NCI-H1694 (cell line): ENCODE results near the gene LRRC70.

ENCODE experiments used
- DNase-seq: peaks from one replicate; lab custom pipeline; 2025; lab: John Stamatoyannopoulos, UW

LRRC70 gene

DNA sequence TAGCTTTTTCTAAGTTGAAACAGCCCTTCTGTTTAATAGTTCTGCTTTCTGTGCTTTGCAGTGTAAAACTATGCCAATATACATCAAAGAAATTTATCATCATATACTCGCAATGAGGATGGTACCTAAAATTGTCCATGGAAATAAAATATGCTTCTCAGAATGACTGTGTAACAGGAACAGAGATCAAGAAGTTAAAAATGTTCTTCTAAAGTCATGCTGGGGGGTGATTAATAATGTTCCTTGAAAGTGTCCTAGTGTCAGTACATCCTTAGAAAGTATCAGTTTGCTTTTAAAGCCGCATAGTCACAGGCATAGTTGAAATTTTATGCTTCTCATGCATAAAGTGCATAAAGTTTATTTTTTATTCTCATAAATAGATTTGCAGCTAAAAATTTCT lies 4.0 kb upstream of the LRRC70 start:
- no peak for DNase-seq

DNA sequence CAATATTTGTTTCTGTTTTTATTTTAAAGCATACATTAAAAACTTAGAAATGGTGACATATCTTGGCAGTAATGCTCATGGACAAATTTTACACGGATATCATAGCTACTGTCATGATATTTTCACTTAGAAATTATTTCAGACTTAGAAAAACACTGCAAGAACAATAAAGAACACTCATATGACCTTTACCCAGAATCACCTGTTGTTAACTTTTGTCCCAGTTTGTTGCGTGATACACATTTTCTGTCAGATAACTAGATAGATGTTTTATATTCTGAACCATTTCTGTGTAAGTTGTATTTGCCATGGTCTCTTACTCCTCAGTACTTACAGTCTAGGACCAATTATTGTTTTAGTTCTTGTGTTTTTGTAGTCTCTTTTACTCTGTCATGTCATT lies 3.6 kb upstream of the LRRC70 start:
- no peak for DNase-seq

DNA sequence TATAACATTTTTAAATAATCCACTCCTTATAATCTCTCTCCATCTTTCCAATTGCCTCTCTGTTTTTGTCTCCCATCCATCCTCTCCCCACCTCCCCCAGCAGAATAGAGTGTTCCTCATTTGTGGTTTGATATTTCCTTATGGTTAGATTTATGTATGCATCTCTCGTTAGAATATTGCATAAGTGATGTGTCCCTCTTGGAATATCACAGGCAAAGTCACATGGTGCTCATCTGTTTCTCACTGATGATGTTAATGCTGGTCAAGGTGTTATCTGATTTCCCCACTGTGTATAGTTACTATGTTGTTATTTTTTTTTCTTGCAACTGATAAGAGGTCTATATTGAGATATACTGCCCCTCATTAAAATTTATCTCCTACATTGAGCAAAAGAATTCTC lies 3.1 kb upstream of the LRRC70 start:
- DNase-seq: no peak

DNA sequence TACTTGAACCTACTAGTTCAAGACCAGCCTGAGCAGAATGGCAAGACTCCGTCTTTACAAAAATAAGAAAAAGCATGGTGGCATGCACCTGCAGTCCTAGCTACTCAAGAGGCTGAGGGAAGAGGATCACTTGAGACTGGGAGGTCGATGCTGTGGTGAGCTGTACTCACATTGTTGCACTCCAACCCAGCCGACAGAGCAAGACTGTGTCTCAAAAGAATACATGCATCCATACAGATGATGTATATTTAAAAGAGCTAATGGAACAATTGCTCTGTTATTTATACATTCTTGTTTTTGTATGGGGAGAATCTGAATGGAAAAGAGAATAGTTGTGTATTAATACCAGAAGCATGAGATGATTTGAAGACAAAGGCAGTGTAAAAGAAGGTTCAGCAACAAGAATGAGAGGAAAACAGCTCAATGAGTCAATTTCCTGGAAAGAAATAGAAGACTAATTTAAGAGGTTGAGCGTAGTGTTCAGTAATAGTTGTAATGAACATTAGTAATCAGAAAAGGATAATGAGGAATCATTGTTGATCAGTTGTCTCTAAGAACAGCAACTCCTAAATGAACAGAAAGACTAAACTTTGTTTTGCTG lies 1.9 kb upstream of the LRRC70 start:
- DNase-seq: no peak

DNA sequence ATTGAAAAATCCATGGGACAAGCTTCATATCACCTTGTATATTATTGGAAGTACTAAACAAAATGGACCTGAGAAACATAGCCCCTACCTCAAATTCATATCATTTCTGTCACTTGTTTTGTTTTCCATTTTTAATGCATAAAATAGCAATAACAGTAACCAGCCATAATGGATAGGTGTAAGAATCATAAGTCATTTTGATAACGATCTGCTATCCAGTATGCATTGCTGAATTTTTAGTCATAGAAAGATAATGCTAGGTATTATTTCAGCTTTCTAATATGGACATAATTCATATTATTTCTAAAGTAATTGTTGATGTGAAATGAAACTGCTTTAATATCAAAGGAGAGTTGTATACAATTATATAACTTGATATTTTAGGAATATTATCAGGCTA lies 1.1 kb upstream of the LRRC70 start:
- no peak for DNase-seq

DNA sequence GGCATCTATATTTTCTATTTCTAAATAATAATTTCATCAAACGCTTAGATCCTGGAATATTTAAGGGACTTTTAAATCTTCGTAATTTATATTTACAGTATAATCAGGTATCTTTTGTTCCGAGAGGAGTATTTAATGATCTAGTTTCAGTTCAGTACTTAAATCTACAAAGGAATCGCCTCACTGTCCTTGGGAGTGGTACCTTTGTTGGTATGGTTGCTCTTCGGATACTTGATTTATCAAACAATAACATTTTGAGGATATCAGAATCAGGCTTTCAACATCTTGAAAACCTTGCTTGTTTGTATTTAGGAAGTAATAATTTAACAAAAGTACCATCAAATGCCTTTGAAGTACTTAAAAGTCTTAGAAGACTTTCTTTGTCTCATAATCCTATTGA lies 1.1 kb downstream of the LRRC70 start:
- DNase-seq: no peak

DNA sequence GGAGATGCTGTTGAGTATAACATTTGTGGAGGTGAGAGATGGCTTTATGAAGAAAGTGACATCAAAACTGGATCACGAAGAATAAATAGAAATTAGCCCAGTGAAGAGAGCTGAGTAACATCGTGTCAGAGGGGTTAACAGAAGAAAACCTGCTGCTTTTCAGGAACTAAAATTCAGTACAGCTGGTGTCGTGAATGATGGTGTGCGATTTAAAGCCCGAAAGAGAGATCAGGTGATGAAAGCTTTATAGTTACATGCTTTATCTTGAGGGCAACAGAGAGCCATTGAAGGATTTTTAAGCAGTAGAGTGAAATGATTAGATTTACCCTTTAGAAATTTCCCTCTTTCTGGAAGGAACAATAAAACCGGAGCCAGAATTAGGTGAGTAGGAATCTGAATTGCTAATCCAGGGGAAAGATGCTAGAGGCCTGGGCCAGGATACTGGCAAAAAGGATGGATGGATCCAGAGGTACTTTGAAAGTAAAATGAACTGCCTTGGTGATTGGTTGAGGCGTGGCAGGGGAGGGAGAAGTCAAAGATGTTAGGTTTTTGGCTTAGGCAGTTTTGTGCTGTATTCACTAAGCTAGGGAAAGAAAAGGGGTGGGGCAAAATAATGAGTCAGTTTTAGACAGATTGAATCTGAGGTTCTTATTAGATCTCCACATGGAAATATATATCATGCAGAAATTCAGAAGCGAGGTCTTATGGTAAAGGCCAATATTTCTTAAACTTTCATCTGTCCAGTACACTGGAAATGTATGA lies 3.4 kb downstream of the LRRC70 start:
- no peak for DNase-seq

DNA sequence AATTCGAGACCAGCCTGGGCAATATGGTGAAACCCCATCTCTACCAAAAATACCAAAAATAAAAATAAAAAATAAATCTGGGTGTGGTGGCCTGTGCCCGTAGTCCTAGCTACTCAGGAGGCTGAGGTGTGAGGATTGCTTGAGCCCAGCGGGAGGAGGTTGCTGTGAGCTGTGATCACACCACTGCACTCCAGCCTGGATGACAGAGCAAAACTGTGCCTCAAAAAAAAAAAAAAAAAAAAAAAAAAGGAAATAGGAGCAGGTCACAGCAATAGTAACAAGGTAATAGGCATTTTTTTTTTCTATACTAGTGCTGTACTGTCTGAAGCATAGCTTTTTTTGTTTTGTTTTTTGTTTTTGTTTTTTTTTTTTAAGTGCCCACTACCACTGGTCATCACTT lies 5.8 kb downstream of the LRRC70 start:
- DNase-seq: no peak

DNA sequence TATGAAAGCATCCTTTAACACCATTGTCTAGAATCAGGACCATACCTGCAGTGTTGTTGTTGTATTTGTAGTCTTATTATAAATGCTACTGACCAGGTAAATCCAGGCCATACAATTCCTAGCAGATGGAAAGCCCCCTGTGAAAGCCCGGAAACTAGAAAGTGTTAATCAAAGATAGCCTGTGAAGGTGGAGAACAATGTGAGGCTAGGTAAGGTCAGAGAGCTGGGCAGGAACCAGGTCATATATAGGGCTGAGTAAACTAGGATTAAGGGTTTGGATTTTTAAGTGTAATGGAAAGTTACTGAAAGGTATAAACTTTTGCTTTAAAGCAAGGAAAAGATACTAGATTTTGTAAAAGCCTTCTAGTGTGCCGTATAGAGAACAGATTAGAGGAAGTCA lies 6.7 kb downstream of the LRRC70 start:
- DNase-seq: no peak

DNA sequence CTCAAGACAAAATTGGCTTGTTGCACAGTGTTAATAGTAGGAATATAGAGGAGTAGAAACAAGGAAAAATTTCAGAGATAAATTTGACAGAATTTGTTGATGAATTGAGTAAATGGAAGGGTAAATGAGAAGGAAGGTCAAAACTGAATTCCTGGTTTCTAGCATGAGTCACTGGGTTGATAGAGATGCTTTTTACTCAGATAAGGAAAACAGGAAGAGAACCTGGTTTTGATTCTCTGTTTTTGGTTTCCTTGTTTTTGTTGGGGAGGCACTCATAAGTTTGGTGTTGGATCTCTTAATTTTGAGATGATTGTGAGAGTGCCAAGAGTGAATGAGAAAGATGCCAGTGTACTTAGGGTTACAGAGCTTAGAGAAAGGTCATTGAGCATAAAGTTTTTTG lies 7.1 kb downstream of the LRRC70 start:
- DNase-seq: no peak

DNA sequence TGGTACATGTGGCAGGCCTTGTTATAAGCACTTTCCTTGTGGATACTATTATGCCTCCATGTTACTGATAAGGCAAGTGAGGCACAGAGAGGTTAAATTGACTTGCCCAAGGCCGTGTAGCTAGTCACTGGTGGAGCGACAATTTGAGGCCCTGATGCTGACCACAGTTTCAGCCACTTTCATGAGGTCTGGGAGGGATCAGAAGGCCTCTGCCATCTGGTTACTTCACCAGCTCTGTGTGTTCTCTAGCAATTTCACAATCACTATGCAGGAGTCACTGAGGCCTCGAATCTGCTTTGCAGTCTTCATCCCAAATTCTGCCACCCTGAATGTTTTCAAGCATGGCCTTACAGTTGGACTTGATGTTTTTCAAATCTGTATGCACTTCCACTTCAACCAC lies 9.1 kb downstream of the LRRC70 start:
- DNase-seq: no peak

DNA sequence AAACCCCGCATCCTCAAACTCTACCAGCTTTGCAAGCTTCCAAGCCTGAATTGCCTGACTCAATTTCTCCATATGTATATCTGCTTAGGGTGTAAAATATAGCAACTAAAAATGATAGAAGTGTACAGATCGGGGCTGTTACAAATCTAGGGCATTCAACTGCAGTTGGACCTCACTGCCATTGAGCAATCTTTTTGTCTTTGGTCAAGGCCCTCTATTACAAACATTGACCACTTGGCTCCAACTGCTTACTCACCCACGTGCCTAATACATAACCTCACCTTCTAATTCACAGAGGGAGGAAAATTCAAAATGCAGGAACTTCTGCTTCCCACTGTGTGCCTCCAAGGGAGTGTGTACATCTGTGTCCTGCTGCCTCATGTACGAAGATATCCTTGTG lies 10.0 kb downstream of the LRRC70 start:
- no peak for DNase-seq

DNA sequence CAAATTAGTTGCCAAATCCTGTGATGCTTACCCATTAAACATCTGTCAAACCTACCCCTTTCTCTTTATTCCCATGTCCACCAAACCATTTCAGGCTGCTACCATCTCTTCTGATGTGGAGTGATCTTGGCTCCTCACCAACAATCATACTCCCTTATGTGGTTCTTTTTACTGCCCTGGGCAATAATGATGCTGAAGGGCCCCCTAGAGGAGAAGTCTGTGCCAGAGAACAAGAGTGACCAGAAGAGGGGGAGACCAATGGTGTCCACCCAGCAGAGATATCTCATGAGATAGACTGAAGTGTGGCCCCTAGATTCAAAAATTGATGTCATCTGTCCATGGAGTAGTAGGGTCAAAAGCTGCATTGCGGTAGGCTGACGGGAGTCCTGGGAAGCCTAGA lies 10.9 kb downstream of the LRRC70 start:
- DNase-seq: no peak

DNA sequence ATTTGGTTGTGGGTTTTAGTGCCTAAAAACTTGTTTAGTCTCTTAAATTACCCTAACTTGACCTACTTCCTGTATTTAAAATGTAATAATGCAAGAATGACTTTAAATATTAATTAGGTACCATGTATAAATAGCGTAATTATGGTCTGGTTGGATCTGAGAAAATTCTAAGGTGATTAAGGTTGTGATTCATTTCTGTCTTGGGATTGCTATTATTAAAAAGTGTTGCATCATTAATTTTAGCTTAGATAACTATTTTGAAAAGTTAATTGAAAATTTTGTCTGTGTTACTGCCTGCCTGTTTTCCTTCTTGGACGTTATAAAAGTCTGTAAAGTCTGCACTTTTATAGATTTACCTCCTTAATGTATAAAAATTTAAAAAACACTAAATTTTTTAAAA lies 11.8 kb downstream of the LRRC70 start:
- no peak for DNase-seq

DNA sequence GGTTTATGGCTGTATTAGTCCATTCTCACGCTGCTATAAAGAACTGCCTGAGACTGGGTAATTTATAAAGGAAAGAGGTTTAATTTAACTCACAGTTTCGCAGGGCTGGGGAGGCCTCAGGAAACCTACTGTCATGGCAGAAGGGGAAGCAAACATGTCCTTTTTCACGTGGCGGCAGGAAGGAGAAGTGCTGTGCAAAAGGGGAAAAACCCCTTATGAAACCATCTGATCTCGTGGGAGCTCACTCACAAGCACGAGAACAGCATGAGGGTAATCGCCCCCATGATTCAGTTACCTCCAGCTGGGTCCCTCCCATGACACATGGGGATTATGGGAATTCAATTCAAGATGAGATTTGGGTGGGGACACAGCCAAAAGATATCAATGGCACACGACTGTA lies 13.9 kb downstream of the LRRC70 start:
- no peak for DNase-seq

DNA sequence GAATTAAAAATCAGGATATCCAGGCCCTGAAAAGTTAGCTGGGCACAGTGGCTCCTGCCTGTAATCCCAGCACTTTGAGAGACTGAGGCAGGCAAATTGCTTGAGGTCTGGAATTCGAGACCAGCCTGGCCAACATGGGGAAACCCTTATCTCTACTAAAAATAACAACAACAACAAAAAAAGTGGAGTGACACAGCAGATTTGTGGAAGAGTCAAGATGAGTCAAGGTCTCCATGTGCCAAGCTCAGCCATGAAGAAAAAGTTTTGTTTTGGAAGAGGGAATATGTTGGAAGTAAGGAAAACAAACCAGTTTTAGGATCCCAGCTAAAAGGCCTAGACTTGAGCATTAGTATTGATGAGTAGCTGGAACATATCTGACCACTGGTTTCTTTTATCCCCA lies 14.7 kb downstream of the LRRC70 start:
- no peak for DNase-seq

DNA sequence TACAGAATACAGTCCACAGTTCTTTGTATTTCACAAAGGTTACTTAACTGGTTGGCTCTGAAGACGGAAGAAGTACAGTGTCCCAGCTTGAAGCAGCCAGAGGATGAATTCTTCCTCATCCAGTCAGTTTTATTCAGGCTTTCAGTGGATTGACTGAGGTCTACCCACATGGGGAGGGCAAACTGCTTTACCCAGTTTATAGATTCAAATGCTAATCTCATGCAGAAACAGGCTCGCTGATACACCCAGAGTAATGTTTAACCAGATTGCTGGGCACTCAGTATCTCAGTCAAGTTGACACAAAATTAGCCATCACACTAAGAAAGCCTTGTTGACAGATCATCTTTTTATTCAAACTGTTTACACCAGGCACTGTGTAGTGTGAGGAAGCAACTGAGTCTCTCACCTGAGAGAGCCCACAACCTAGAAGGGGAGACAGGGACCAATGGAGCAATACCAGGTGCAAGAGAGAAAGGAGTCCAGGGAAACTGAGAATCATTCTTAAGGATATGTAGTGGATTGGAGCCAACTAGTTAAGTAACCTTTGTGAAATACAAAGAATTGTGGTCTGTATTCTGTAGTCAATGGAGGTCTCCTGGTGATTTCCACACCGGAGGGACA lies 15.9 kb downstream of the LRRC70 start:
- DNase-seq: no peak

DNA sequence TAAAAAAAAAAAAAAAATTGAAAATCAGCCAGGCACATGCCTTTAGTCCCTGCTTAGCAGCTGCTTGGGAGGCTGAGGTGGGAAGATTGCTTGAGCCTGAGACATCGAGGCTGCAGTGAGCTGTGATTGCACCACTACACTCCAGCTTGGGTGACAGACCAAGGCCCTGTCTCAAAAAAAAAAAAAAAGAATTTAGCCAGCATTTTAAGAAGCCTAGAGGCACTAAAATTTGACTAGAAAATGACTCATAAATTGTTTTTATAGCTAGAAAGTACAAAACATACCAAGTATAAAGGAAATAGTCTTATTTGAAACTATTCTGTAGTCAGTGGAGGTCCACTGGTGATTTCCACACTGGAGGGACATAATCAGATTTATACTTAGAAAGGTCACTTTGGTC lies 17.5 kb downstream of the LRRC70 start:
- no peak for DNase-seq

DNA sequence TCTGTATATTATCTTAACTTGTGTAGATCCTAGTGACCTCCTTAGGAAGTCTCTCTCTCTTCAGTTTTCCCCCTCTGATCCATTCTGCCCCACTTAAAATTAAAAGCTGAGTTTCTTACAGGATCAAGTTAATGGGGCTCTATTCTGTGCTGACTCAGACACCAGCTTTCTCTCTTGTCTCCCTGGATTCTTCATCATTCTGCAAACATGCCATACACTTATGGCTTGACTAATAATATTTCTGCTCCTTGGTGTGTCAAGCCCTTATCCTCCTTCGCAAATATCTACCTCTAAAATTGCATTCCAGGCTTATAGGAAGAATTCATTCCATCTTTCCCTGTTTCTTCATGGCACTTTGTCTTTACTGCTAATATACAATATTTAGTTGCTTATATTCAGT lies 18.1 kb downstream of the LRRC70 start:
- no peak for DNase-seq

DNA sequence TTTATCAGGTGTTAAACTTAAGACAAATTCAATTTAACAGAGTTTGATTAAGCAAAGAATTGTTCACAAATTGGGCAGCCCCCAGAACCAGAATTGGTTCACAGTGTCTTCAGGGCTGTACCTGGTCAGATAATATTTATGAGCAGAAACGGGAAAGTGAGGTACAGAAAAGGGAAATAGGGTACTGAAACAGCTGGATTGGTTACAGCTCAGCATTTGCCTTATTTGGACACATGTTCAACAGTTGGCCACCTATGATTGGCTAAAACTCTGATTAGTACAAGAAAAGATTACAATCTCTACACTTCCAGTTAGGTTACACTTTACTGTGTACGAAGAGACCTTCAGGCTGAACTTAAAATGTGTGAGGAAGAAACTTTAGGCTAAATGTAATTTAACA lies 18.7 kb downstream of the LRRC70 start:
- no peak for DNase-seq

DNA sequence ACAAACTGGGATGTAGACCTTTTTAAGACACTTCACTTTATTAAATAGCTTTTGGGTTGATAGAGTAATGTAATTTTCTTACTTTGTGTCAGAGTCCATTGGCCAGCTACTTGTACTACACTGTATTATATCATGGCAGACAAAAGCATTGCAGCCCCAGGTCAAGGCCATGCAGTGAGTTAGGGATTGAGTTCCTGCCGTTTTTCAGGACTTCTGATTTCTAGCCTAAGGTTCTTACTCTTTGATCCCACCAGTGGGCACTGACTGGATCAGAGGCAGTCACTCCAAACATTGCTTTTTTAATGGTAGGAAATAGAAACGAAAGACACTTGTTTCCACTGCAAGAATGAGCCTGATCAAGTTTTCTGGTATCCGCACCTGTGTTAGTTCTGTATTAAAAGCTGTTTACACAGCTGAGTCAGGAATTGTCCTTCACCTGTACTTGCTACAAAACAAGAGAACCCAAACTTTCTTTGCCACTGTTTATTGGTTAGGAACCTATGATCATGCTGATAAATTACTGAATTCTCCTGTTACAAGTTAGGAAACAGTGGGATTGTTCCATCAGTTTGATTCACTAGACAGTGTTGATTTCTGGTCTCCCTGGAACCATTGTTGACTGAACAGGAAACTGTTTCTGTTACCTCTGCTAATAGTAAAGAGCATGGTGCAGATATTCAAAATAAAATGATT lies 22.1 kb downstream of the LRRC70 start:
- DNase-seq: no peak

DNA sequence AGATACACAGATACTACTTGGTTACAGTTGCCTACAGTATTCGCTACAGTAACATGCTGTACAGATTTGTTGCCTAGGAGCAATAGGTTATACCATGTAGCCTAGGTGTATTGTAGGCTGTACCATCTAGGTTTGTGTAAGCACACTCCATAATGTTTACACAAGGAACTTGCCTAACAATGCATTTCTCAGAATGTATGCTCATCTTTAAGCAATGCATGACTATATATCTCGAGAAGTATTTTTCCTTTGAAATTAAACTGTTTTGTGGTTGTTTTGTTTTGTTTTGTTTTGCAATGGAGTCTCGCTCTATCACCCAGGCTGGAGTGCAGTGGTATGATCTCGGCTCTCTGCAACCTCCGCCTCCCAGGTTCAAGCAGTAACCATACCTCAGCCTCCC lies 25.3 kb downstream of the LRRC70 start:
- DNase-seq: no peak

DNA sequence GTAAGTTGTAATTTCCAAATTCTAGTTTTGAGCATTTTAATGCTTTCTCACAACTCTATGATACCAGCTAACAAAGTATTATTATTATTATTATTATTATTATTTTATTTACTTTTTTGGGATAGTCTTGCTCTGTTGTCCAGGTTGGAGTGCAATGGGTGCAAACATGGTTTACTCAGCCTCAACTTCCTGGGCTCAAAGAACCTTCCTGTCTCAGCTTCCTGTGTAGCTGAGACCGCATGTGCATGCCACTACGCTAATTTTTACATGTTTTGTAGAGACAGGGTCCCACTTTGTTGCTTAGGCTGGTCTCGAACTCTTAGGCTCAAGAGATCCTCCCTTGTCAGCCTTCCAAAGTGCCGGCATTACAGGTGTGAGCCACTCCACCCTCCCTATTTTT lies 27.0 kb downstream of the LRRC70 start:
- DNase-seq: no peak
